HG03196 (cell line): ENCODE results near the gene MAGEA9B.
A peak's percentile ranks its signal among the peaks of the same experiment; 100 is the strongest.
"Not testable (repeated sequence)": the region's sequence is repeated elsewhere in the genome, so short reads cannot be mapped to it uniquely, and the experiment has no call there.

ENCODE experiments used
- ATAC-seq: cut with Tn5 transposase; IDR thresholded peaks from one replicate; pipeline ENCODE4 v1.9.1; 2021; ENCODE audit not compliant: unreplicated experiment

MAGEA9B gene

GRCh38 chrX:149539283-149540130 is 47.8 kb downstream of the MAGEA9B start:
- ATAC-seq: peak; percentile 52

GRCh38 chrX:149537474-149537873 is 49.8 kb downstream of the MAGEA9B start:
- ATAC-seq: not testable (repeated sequence)

GRCh38 chrX:149534926-149535602 is 52.2 kb downstream of the MAGEA9B start:
- ATAC-seq: not testable (repeated sequence)

- not testable (repeated sequence) for ATAC-seq
Measured at GRCh38 chrX:149533999-149534398, 53.3 kb downstream of the MAGEA9B start.

- ATAC-seq: not testable (repeated sequence)
Measured at GRCh38 chrX:149532868-149533267, 54.4 kb downstream of the MAGEA9B start.
